H9 (cell line): ENCODE results near the gene TTF2. TPM values are rescaled to one million over a fixed set of nuclear protein-coding genes. Genes with fewer than 3 reads are reported as not detected.

Experiments
- DNase-seq: peaks from one replicate; pipeline ENCODE4 v3.0.0-alpha.2; 2017
- H2AFZ ChIP-seq: one replicate; pipeline ENCODE4 v1.6.1; 2013; ENCODE audit warnings: mild to moderate bottlenecking, low read length, control low read depth, moderate library complexity
- H2AK5ac ChIP-seq: 2 replicates; pipeline ENCODE4 v1.6.1; 2013; ENCODE audit warnings: low read length, control low read depth, mixed read lengths; ENCODE audit not compliant: insufficient read length
- H2BK120ac ChIP-seq: one replicate; pipeline ENCODE4 v1.6.1; 2013; ENCODE audit warnings: low read depth, mild to moderate bottlenecking, low read length, control low read depth, inconsistent platforms; ENCODE audit not compliant: poor library complexity, severe bottlenecking
- H2BK12ac ChIP-seq: 2 replicates; pipeline ENCODE4 v1.6.1; 2013; ENCODE audit warnings: low read length, control low read depth, mixed read lengths, low read depth; ENCODE audit not compliant: insufficient read length
- H2BK15ac ChIP-seq: 2 replicates; pipeline ENCODE4 v1.6.1; 2013; ENCODE audit warnings: low read depth, low read length, control low read depth
- H2BK20ac ChIP-seq: one replicate; pipeline ENCODE4 v1.6.1; 2013; ENCODE audit warnings: low read depth, mild to moderate bottlenecking, low read length, control low read depth, inconsistent platforms; ENCODE audit not compliant: poor library complexity, severe bottlenecking
- H2BK5ac ChIP-seq: 2 replicates; pipeline ENCODE4 v1.6.1; 2013; ENCODE audit warnings: low read length, control low read depth, mixed read lengths; ENCODE audit not compliant: insufficient read length
- H3K14ac ChIP-seq: 2 replicates; pipeline ENCODE4 v1.6.1; 2013; ENCODE audit warnings: low read length, control low read depth; ENCODE audit not compliant: insufficient read depth
- H3K18ac ChIP-seq: 2 replicates; pipeline ENCODE4 v1.6.1; 2013; ENCODE audit warnings: low read depth, mild to moderate bottlenecking, mixed read lengths, low read length, control low read depth; ENCODE audit not compliant: insufficient read length
- H3K23ac ChIP-seq: 2 replicates; pipeline ENCODE4 v1.6.1; 2013; ENCODE audit warnings: low read length, control low read depth, mixed read lengths, low read depth; ENCODE audit not compliant: insufficient read length
- H3K23me2 ChIP-seq: 2 replicates; pipeline ENCODE4 v1.6.1; 2013; ENCODE audit warnings: low read depth, mild to moderate bottlenecking, mixed read lengths, low read length, control low read depth; ENCODE audit not compliant: insufficient read length, poor library complexity, severe bottlenecking
- H3K27ac ChIP-seq: 2 replicates; pipeline ENCODE4 v1.5.1; 2013; ENCODE audit warnings: low read length, control low read depth, mixed read lengths, low read depth; ENCODE audit not compliant: insufficient read length
- H3K27me3 ChIP-seq: 2 replicates; pipeline ENCODE4 v1.6.1; 2013; ENCODE audit warnings: low read length, control low read depth, inconsistent platforms; ENCODE audit not compliant: insufficient read depth
- H3K4ac ChIP-seq: 2 replicates; pipeline ENCODE4 v1.6.1; 2013; ENCODE audit warnings: low read depth, mild to moderate bottlenecking, control low read depth, inconsistent platforms, low read length, moderate library complexity
- H3K4me1 ChIP-seq: 2 replicates; pipeline ENCODE4 v1.6.1; 2013; ENCODE audit warnings: low read length, control low read depth, inconsistent platforms; ENCODE audit not compliant: insufficient read depth
- H3K4me2 ChIP-seq: 2 replicates; pipeline ENCODE4 v1.6.1; 2013; ENCODE audit warnings: low read length, control low read depth, mixed read lengths; ENCODE audit not compliant: insufficient read length, insufficient read depth
- H3K56ac ChIP-seq: 2 replicates; pipeline ENCODE4 v1.6.1; 2013; ENCODE audit warnings: low read depth, mild to moderate bottlenecking, mixed read lengths, low read length, control low read depth; ENCODE audit not compliant: insufficient read length
- H3K79me1 ChIP-seq: 2 replicates; pipeline ENCODE4 v1.6.1; 2013; ENCODE audit warnings: low read depth, mild to moderate bottlenecking, moderate library complexity, low read length, control low read depth, inconsistent platforms; ENCODE audit not compliant: insufficient read depth, poor library complexity, severe bottlenecking
- H3K79me2 ChIP-seq: 2 replicates; pipeline ENCODE4 v1.6.1; 2013; ENCODE audit warnings: low read length, control low read depth, inconsistent platforms; ENCODE audit not compliant: insufficient read depth
- H3K9ac ChIP-seq: 2 replicates; pipeline ENCODE4 v1.6.1; 2013; ENCODE audit warnings: low read length, control low read depth, mixed read lengths; ENCODE audit not compliant: insufficient read length; ENCODE audit errors: extremely low read depth
- H3K9me3 ChIP-seq: one replicate; pipeline ENCODE4 v1.6.1; 2013; ENCODE audit warnings: low read depth, low read length, inconsistent platforms; ENCODE audit not compliant: control insufficient read depth
- H3T11ph ChIP-seq: one replicate; pipeline ENCODE4 v1.6.1; 2013; ENCODE audit warnings: mild to moderate bottlenecking, low read length, control low read depth, inconsistent platforms
- H4K20me1 ChIP-seq: one replicate; pipeline ENCODE4 v1.6.1; 2013; ENCODE audit not compliant: control insufficient read depth, insufficient read length, insufficient read depth
- H4K5ac ChIP-seq: 2 replicates; pipeline ENCODE4 v1.6.1; 2013; ENCODE audit warnings: low read depth, mild to moderate bottlenecking, mixed read lengths, low read length, control low read depth; ENCODE audit not compliant: insufficient read length
- H4K8ac ChIP-seq: replicated peaks from 2 replicates; pipeline ENCODE4 v1.6.1; 2013; ENCODE audit warnings: low read length, control low read depth, mixed read lengths, low read depth; ENCODE audit not compliant: insufficient read length
- H4K91ac ChIP-seq: 2 replicates; pipeline ENCODE4 v1.6.1; 2013; ENCODE audit warnings: low read depth, mild to moderate bottlenecking, moderate library complexity, mixed read lengths, low read length, control low read depth; ENCODE audit not compliant: insufficient read length
- H3K27ac Mint-ChIP-seq, 3 experiments: 2 replicates in 2 of 3; 3 replicates in 1 of 3; pipeline ENCODE4 v1.8.0; 2020 to 2021; ENCODE audit warnings: mixed read lengths in 3 of 3, mild to moderate bottlenecking in 1 of 3, moderate library complexity in 1 of 3
- H3K27me3 Mint-ChIP-seq: 2 replicates; pipeline ENCODE4 v1.8.0; 2021; ENCODE audit warnings: low read depth, mild to moderate bottlenecking, moderate library complexity, mixed read lengths
- H3K36me3 Mint-ChIP-seq, 3 experiments: 2 replicates in 2 of 3; 3 replicates in 1 of 3; pipeline ENCODE4 v1.8.0; 2020 to 2021; ENCODE audit warnings: low read depth in 3 of 3, mixed read lengths in 3 of 3; ENCODE audit not compliant: insufficient read depth in 1 of 3
- H3K4me1 Mint-ChIP-seq, 2 experiments: 2 replicates each; pipeline ENCODE4 v1.8.0; 2020; ENCODE audit warnings: mixed read lengths in 2 of 2
- H3K4me3 Mint-ChIP-seq, 2 experiments: 2 replicates in 1 of 2; 3 replicates in 1 of 2; pipeline ENCODE4 v1.8.0; 2020 to 2021; ENCODE audit warnings: mild to moderate bottlenecking in 2 of 2, mixed read lengths in 2 of 2, moderate library complexity in 1 of 2
- H3K9me3 Mint-ChIP-seq, 2 experiments: 2 replicates in 1 of 2; 3 replicates in 1 of 2; pipeline ENCODE4 v1.8.0; 2020; ENCODE audit warnings: mild to moderate bottlenecking in 2 of 2, mixed read lengths in 2 of 2, moderate library complexity in 1 of 2
- CTCF ChIP-seq: fragments of 200-600 bp; sonication (generic); conservative IDR thresholded peaks from 3 replicates; pipeline ENCODE4 v1.8.0; 2021; ENCODE audit warnings: antibody characterized with exemption, mild to moderate bottlenecking
- WGBS: extraction: QIAGEN DNeasy Blood & Tissue Kit; methylation state at CpG from one replicate; pipeline ENCODE4 v1.1.7; 2013; ENCODE audit warnings: missing lambda C conversion rate, low lambda C conversion rate, mixed read lengths; ENCODE audit not compliant: insufficient read length; ENCODE audit errors: extremely low coverage; 5-methylcytosine and 5-hydroxymethylcytosine counted together
- total RNA-seq: library from RNA; stranded (reverse); gene quantifications from 2 replicates; pipeline ENCODE4 v1.2.1, GENCODE V29; 2021

Gene TTF2
- total RNA-seq, 1 experiment from 2014 or later: 86.4 TPM

GRCh38 chr1:117045644-117046043, 14.5 kb upstream of the TTF2 start:
- no peak overlapping the region for H3K27ac Mint-ChIP-seq
- H3K27me3 ChIP-seq: no peaks in the 10 kb centered on the region
- no peak for TF ChIP-seq CTCF

More at GRCh38 chr1:117045644-117046043, 14.5 kb upstream of the TTF2 start:
- H3K36me3 Mint-ChIP-seq: no peaks in the 10 kb centered on the region
- H3K4ac ChIP-seq: no peak overlapping the region
- H3K4me1 ChIP-seq: no peaks in the 10 kb centered on the region
- H2BK120ac ChIP-seq: no peak overlapping the region
- H3K9me3 Mint-ChIP-seq: no peaks in the 10 kb centered on the region
- WGBS: no CpG with 5 or more reads among the region's 2 CpGs
- H4K5ac ChIP-seq: no peak overlapping the region
- H3K27ac ChIP-seq: no peak overlapping the region
- H3K9me3 ChIP-seq: no peaks in the 10 kb centered on the region
- no peak overlapping the region for H3K9ac ChIP-seq
- H3K4me1 Mint-ChIP-seq: no peaks in the 10 kb centered on the region
- H3K4me3 Mint-ChIP-seq: no peak overlapping the region
- no peak overlapping the region for H2AK5ac ChIP-seq
- no peak overlapping the region for H3K23ac ChIP-seq
- no peaks in the 10 kb centered on the region for H3K27me3 Mint-ChIP-seq
- H3K79me2 ChIP-seq: no peaks in the 10 kb centered on the region
- no peak overlapping the region for H2BK20ac ChIP-seq
- H4K20me1 ChIP-seq: no peaks in the 10 kb centered on the region
- H4K91ac ChIP-seq: no peak overlapping the region
- H3K4me2 ChIP-seq: no peak overlapping the region
- H3K18ac ChIP-seq: no peak overlapping the region
- no peak overlapping the region for H3K56ac ChIP-seq
- no peaks in the 10 kb centered on the region for H3K79me1 ChIP-seq
- H3T11ph ChIP-seq: no peak overlapping the region
- H4K8ac ChIP-seq: no peak overlapping the region
- no peak overlapping the region for H2BK5ac ChIP-seq
- no peak overlapping the region for H2AFZ ChIP-seq
- no peak overlapping the region for H2BK15ac ChIP-seq
- DNase-seq: no peak
- no peaks in the 10 kb centered on the region for H3K23me2 ChIP-seq
- no peak overlapping the region for H2BK12ac ChIP-seq
- H3K14ac ChIP-seq: no peak overlapping the region
